HepG2 (cell line): ENCODE measurements around the gene HYAL1. TPM values are rescaled to one million over a fixed set of nuclear protein-coding genes. Genes with fewer than 3 reads are reported as not detected.

Source experiments
- CBX5 ChIP-seq: sonication (generic); formaldehyde crosslinking; IDR thresholded peaks from 2 replicates; pipeline ENCODE4 v1.4.0; 2020; ENCODE audit warnings: missing genetic modification reagents, borderline replicate concordance
- DMTF1 ChIP-seq: sonication (generic); formaldehyde crosslinking; IDR thresholded peaks from 2 replicates; pipeline ENCODE4 v1.4.0; 2020; ENCODE audit warnings: mild to moderate bottlenecking, missing genetic modification reagents
- EHMT2 ChIP-seq: fragments of 200-600 bp; sonication (generic); IDR thresholded peaks from 2 replicates; pipeline ENCODE4 v1.7.0; 2017; ENCODE audit warnings: antibody characterized with exemption, low read depth, low read length, borderline replicate concordance
- ETS1 ChIP-seq: sonication (generic); formaldehyde crosslinking; IDR thresholded peaks from 2 replicates; pipeline ENCODE4 v1.4.0; 2020; ENCODE audit warnings: missing genetic modification reagents
- GLI4 ChIP-seq: sonication (generic); formaldehyde crosslinking; IDR thresholded peaks from 2 replicates; pipeline ENCODE4 v1.5.1; 2020; ENCODE audit warnings: missing genetic modification reagents, mild to moderate bottlenecking, moderate library complexity, borderline replicate concordance
- GZF1 ChIP-seq: sonication (generic); formaldehyde crosslinking; IDR thresholded peaks from 2 replicates; pipeline ENCODE4 v1.5.1; 2020; ENCODE audit warnings: mild to moderate bottlenecking, missing genetic modification reagents
- KMT2B ChIP-seq: IDR thresholded peaks from 2 replicates; pipeline ENCODE4 v1.6.1; 2016; ENCODE audit warnings: missing genetic modification reagents, missing compliant biosample characterization
- MED8 ChIP-seq: sonication (generic); formaldehyde crosslinking; IDR thresholded peaks from 2 replicates; pipeline ENCODE4 v1.8.1; 2023; ENCODE audit warnings: mild to moderate bottlenecking, missing genetic modification reagents; ENCODE audit not compliant: insufficient replicate concordance
- MTF2 ChIP-seq: sonication (generic); formaldehyde crosslinking; IDR thresholded peaks from 2 replicates; pipeline ENCODE4 v1.5.0; 2020; ENCODE audit warnings: missing genetic modification reagents, borderline replicate concordance
- NFKB2 ChIP-seq: sonication (generic); formaldehyde crosslinking; IDR thresholded peaks from 2 replicates; pipeline ENCODE4 v1.4.0; 2020; ENCODE audit warnings: missing genetic modification reagents, borderline replicate concordance
- NR1H2 ChIP-seq: sonication (generic); formaldehyde crosslinking; IDR thresholded peaks from 2 replicates; pipeline ENCODE4 v1.8.1; 2022; ENCODE audit warnings: low read depth, missing genetic modification reagents, borderline replicate concordance
- NR2F2 ChIP-seq: IDR thresholded peaks from 2 replicates; pipeline ENCODE4 v1.6.1; 2012; ENCODE audit warnings: low read depth, inconsistent platforms, borderline replicate concordance
- PATZ1 ChIP-seq: sonication (generic); formaldehyde crosslinking; IDR thresholded peaks from 2 replicates; pipeline ENCODE4 v1.4.0; 2020; ENCODE audit warnings: missing genetic modification reagents
- PHF5A ChIP-seq: IDR thresholded peaks from one replicate; pipeline ENCODE4 v1.6.1; 2018; ENCODE audit warnings: low read depth, missing genetic modification reagents; ENCODE audit not compliant: unreplicated experiment
- ZBTB37 ChIP-seq: sonication (generic); formaldehyde crosslinking; IDR thresholded peaks from 2 replicates; pipeline ENCODE4 v1.4.0; 2020; ENCODE audit warnings: mild to moderate bottlenecking, missing genetic modification reagents
- ZBTB46 ChIP-seq: sonication (generic); formaldehyde crosslinking; IDR thresholded peaks from 2 replicates; pipeline ENCODE4 v1.4.0; 2020; ENCODE audit warnings: mild to moderate bottlenecking, missing genetic modification reagents, borderline replicate concordance
- ZFP36 ChIP-seq: fragments of 150-350 bp; IDR thresholded peaks from 2 replicates; pipeline ENCODE4 v1.6.1; 2018; ENCODE audit warnings: borderline replicate concordance, low read length, low read depth; ENCODE audit not compliant: partially characterized antibody
- ZNF24 ChIP-seq: fragments of 450-650 bp; IDR thresholded peaks from 2 replicates; pipeline ENCODE4 v1.6.1; 2017; ENCODE audit warnings: antibody characterized with exemption, mild to moderate bottlenecking
- ZSCAN25 ChIP-seq: sonication (generic); formaldehyde crosslinking; IDR thresholded peaks from 2 replicates; pipeline ENCODE4 v1.8.0; 2022; ENCODE audit warnings: mild to moderate bottlenecking, missing genetic modification reagents
- ZZZ3 ChIP-seq: sonication (generic); formaldehyde crosslinking; IDR thresholded peaks from 2 replicates; pipeline ENCODE4 v1.4.0; 2020; ENCODE audit warnings: missing genetic modification reagents, mild to moderate bottlenecking, borderline replicate concordance
- polyA plus RNA-seq, 8 experiments: library from polyadenylated mRNA; depleted of rRNA in 3 of 8; stranded (reverse) in 7 of 8; unstranded in 1 of 8; fragments of >200 nt; fragmentation: Illumina TruSeq in 4 of 8; extraction: Trizol in 4 of 8; gene quantifications; 2 replicates each; pipeline versions ENCODE4 v1.2.1 to v1.2.3, GENCODE V29; 2011 to 2016; ENCODE audit warnings: low read depth in 4 of 8, missing spikeins in 1 of 8, mixed read lengths in 1 of 8; ENCODE audit not compliant: insufficient read depth in 1 of 8
- total RNA-seq, 5 experiments: library from RNA; depleted of rRNA; stranded (reverse); fragments of >200 nt; fragmentation: Illumina TruSeq; extraction: Trizol; gene quantifications; 2 replicates each; pipeline ENCODE4 v1.2.3, GENCODE V29; 2016; ENCODE audit warnings: low read depth in 1 of 5

Gene HYAL1
- total and polyA plus RNA-seq, 2 of the 13 experiments (the other 11 are each of a cell fraction or from before 2014, with no cell fraction given): 76.5 to 193 TPM

GRCh38 chr3:50298836-50299637 is 4.3 kb downstream of the HYAL1 start, which contains the start of the genes HYAL3 and NAA80 (continued):
- TF ChIP-seq CBX5 (CRISPR knock-in tag) (peak; percentile 49; the same call in 1 of the 2 replicates), DMTF1 (CRISPR knock-in tag) (no peak), EHMT2 (no peak), ZZZ3 (CRISPR knock-in tag) (no peak), NFKB2 (CRISPR knock-in tag) (peak; percentile 84; the same call in 1 of the 2 replicates), ZBTB46 (CRISPR knock-in tag) (no peak), NR2F2 (no peak), PATZ1 (no peak), ZBTB37 (CRISPR knock-in tag) (no peak), ZNF24 (0 out of 2 replicates have a peak, but pooled peaks have one; percentile 67), GLI4 (CRISPR knock-in tag) (0 out of 2 replicates have a peak, but pooled peaks have one; percentile 62), NR1H2 (0 out of 2 replicates have a peak, but pooled peaks have one; percentile 60), ZSCAN25 (CRISPR knock-in tag) (peak; percentile 23; the same call in 1 of the 2 replicates), KMT2B (CRISPR knock-in tag) (peak; percentile 65; the same call in 1 of the 2 replicates), ZFP36 (no peak), GZF1 (CRISPR knock-in tag) (no peak), PHF5A (no peak), MED8 (CRISPR knock-in tag) (no peak), MTF2 (CRISPR knock-in tag) (no peak), ETS1 (CRISPR knock-in tag) (no peak)
